Measurements from ENCODE around the gene GPR146.

- TF ChIP-seq POLR2AphosphoS5 (IDR thresholded peaks at IDR 0.05; ENCODE audit: low read depth, low read length) = no peak
- TF ChIP-seq POLR2A (IDR thresholded peaks at IDR 0.05; ENCODE audit: low read depth, low read length) = no peak
- no peak for TF ChIP-seq SPI1 (IDR thresholded peaks at IDR 0.05; ENCODE audit: low read depth, low read length)
- TF ChIP-seq TAF1 (IDR thresholded peaks at IDR 0.05; ENCODE audit: low read depth, low read length) = no peak
- no peak for TF ChIP-seq PAX5 (IDR thresholded peaks at IDR 0.05; ENCODE audit: insufficient read depth, low read length, severe bottlenecking)
- no peak for TF ChIP-seq POU2F2 (IDR thresholded peaks at IDR 0.05; ENCODE audit: low read depth, low read length)
Measured at GRCh38 chr7:999941-1000935, 44.1 kb upstream of the GPR146 start.

Data from GM12891 (cell line).